ENCODE results near the gene ATP13A5.

- no peak for TF ChIP-seq CTCF (IDR thresholded peaks at IDR 0.05)
- TF ChIP-seq EP300 (IDR thresholded peaks at IDR 0.05): no peak
- TF ChIP-seq POLR2A (IDR thresholded peaks at IDR 0.05): no peak
- TF ChIP-seq POLR2AphosphoS5 (IDR thresholded peaks at IDR 0.05): no peak
These were observed 86.2 kb downstream of the ATP13A5 start for GRCh38 chr3:193292386-193292785.
